ENCODE data around the gene HIRA.

Gene HIRA

DNA sequence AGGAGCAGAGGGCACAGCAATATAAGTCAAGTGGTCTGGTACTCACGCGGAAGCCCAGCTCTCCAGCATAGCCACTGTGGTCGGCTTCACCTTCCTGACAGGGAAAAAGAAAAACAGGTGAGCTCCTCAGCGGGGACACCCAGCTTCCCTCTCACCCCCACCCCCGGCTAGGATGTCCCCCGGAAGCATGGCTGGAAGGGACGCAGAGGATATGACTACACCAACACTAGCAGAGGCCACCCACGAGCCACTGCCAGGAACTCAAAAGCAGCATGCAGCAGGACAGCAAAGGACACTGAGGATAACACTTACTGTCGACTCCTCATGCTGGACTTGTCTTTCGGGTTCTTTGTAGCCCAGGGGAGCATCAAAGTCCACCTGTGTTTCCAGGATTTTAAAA, 25.0 kb upstream of the HIRA start:
- no peak for DNase-seq (ENCODE audit: low read depth)
- no peak overlapping the region for H3K4me3 ChIP-seq (ENCODE audit: low read depth, low read length)
- TF ChIP-seq, protein P1, sequence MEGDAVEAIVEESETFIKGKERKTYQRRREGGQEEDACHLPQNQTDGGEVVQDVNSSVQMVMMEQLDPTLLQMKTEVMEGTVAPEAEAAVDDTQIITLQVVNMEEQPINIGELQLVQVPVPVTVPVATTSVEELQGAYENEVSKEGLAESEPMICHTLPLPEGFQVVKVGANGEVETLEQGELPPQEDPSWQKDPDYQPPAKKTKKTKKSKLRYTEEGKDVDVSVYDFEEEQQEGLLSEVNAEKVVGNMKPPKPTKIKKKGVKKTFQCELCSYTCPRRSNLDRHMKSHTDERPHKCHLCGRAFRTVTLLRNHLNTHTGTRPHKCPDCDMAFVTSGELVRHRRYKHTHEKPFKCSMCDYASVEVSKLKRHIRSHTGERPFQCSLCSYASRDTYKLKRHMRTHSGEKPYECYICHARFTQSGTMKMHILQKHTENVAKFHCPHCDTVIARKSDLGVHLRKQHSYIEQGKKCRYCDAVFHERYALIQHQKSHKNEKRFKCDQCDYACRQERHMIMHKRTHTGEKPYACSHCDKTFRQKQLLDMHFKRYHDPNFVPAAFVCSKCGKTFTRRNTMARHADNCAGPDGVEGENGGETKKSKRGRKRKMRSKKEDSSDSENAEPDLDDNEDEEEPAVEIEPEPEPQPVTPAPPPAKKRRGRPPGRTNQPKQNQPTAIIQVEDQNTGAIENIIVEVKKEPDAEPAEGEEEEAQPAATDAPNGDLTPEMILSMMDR (conservative IDR thresholded peaks at IDR 0.05; ENCODE audit: low read depth, low read length) = no peak

DNA sequence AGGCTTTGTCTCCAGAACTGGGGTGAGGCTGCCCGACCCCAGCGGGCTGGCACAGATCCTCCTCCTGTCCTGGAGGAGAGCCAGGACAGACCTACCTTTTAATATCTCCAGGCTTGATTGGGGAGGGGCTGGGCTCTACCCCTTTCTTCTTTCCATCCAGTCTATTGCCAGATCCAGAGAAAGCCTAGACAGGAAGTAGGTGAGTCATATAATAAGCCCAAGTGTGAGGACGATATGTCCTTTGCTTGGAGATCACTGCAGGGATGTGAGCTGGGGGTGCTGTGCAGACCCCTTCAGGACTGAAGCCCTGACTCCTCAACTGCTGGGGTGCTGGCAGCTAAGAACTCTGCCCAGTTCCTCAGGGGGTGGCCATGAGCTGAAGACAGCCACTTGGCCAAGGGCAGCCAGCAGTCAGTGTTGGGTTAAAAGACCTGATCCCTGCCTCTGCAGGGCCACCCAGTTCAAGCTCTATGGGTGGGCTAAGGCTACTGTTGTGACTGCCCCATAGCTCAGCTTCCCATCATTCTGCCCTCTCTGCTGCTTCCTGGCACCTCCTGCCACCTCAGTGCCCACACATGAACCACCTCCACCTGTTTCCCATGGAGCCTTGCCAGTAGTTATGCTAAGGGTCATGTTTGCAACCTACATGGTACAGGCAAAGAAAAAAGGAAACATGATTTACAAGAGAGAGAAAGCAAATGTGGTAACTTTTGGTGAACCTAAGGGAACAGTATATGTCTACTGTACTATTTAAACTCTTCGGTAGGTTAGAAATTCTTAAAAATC, 24.2 kb upstream of the HIRA start:
- DNase-seq (ENCODE audit: low read depth) = peak; percentile 48
- TF ChIP-seq, protein P1 (conservative IDR thresholded peaks at IDR 0.05; ENCODE audit: low read depth, low read length) = no peak
- no peak overlapping the region for H3K4me3 ChIP-seq (ENCODE audit: low read depth, low read length)

DNA sequence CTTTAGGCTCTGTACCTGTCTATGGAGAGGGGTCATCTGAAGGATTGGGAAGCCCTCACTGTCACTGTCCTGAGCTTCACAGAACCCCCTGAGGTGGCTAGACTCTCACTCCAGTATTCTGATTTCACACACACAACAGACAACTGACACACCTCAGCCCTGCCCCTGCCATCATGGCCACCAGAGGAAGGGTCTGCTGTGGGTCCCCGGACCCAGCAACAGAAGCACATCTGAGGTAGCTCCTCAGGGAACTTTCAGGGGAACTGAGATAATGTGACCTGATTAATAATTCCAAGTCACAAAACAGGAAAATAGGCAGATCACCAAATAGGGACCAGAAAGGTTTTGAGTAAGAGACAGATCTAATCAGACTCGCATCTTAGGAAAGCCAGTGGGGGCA, 23.5 kb upstream of the HIRA start:
- DNase-seq (ENCODE audit: low read depth) = no peak
- TF ChIP-seq, protein P1 (conservative IDR thresholded peaks at IDR 0.05; ENCODE audit: low read depth, low read length) = no peak
- H3K4me3 ChIP-seq (ENCODE audit: low read depth, low read length) = no peak overlapping the region

DNA sequence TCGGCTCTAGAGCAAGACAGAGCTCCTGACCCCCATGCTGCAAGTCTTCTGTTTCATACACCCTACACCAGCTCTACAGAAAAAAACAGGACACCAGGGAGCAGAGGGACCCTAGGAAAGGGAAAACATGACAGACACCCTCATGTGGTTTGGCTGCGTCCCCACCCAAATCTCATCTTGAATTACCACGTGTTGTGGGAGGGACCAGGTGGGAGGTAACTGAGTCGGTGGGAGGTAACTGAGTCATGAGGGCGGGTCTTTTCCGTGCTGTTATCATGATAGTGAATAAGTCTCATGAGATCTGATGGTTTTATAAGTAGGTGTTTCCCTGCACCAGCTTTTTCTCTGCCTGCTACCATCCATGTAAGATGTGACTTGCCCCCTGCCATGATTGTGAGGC, 22.6 kb upstream of the HIRA start:
- TF ChIP-seq, protein P1 (conservative IDR thresholded peaks at IDR 0.05; ENCODE audit: low read depth, low read length) = no peak
- no peak for DNase-seq (ENCODE audit: low read depth)
- no peak overlapping the region for H3K4me3 ChIP-seq (ENCODE audit: low read depth, low read length)

DNA sequence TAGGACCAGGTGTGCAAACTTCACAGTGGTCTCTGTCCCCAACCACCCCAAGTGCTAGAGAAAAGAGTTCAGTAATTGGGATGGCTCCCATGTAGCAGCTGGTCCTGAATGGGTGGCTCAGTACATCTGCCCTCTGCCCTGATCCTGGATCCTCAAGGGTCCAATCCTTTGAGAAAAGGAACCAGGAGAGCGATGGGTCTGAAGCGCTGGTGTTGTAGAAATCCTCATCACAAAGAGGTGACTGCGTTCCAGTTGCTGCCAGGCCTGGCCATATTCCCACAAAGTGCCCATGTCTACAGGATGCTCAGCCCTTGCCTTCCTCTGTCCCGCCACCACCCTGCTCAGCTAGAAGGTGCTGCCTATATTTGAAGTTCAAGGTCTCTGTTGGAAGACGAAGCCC, 22.2 kb upstream of the HIRA start:
- no peak overlapping the region for H3K4me3 ChIP-seq (ENCODE audit: low read depth, low read length)
- TF ChIP-seq, protein P1 (conservative IDR thresholded peaks at IDR 0.05; ENCODE audit: low read depth, low read length) = no peak
- DNase-seq (ENCODE audit: low read depth) = no peak

DNA sequence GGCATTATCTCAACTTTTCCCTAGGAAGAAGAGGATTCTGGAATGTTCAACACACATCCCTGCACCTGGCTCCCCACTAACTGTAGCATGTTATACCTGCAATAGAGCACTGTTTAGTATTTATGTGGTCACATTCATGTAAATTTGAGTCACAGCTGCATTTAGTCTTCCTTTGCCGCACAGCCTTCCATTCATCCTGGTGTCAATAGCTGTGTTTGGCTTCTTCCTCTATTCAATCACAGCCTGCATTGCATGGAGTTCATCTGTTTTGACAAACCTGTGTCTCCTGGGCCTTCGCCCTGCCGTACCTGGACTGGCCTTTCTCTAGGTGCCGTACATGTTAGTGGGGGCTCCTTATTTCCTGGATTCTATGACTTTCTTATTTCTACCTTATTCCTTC, 20.0 kb upstream of the HIRA start:
- TF ChIP-seq, protein P1 (conservative IDR thresholded peaks at IDR 0.05; ENCODE audit: low read depth, low read length) = no peak
- H3K4me3 ChIP-seq (ENCODE audit: low read depth, low read length) = no peak overlapping the region

More for the DNA sequence above, 20.0 kb upstream of the HIRA start:
- DNase-seq (ENCODE audit: low read depth) = no peak

Measured in choroid plexus epithelial cell (primary cell).